OCI-LY7 (cell line): ENCODE results near the gene SPEF1. TPM values are rescaled to one million over a fixed set of nuclear protein-coding genes. Genes with fewer than 3 reads are reported as not detected.

ENCODE experiments used
- BruUV-seq: library from RNA; stranded (reverse); fragments of 400-500 nt; replicated peaks from 2 replicates; lab custom pipeline; 2021; lab: Mats Ljungman, UMichigan
- CTCF ChIA-PET: fragments of 300-600 bp; sonication (Branson Sonifier 250); formaldehyde crosslinking; loops from one replicate; lab custom pipeline; 2022; ENCODE audit warnings: antibody characterized with exemption; ENCODE audit not compliant: unreplicated experiment; lab: Charles Lee
- POLR2A ChIA-PET: fragments of 300-600 bp; sonication (Branson Sonifier 250); formaldehyde crosslinking; loops from one replicate; lab custom pipeline; 2022; ENCODE audit warnings: antibody characterized with exemption; lab: Charles Lee
- DNase-seq: peaks from one replicate; pipeline ENCODE4 v3.0.0-alpha.2; 2015; ENCODE audit warnings: low spot score
- H2AFZ ChIP-seq: fragments of 200-600 bp; sonication (generic), shearing (Covaris generic); 2 replicates; pipeline ENCODE4 v1.6.1; 2014; ENCODE audit warnings: mild to moderate bottlenecking, antibody characterized with exemption, low read length, moderate library complexity
- H3K27ac ChIP-seq: fragments of 200-600 bp; sonication (generic); 2 replicates; pipeline ENCODE4 v1.5.1; 2014; ENCODE audit warnings: mixed run types, low read depth, mild to moderate bottlenecking, moderate library complexity, low read length, inconsistent platforms; ENCODE audit not compliant: poor library complexity, severe bottlenecking
- H3K36me3 ChIP-seq: fragments of 200-600 bp; sonication (generic); 2 replicates; pipeline ENCODE4 v1.6.1; 2014; ENCODE audit warnings: mild to moderate bottlenecking, antibody characterized with exemption, low read length, moderate library complexity, mixed read lengths; ENCODE audit not compliant: insufficient read depth
- H3K4me1 ChIP-seq: fragments of 200-600 bp; sonication (generic); 2 replicates; pipeline ENCODE4 v1.5.1; 2014; ENCODE audit warnings: mild to moderate bottlenecking, low read length; ENCODE audit not compliant: insufficient read depth, poor library complexity, severe bottlenecking
- H3K4me2 ChIP-seq: fragments of 200-600 bp; sonication (generic); 2 replicates; pipeline ENCODE4 v1.6.1; 2014; ENCODE audit warnings: mild to moderate bottlenecking, low read length
- H3K4me3 ChIP-seq: fragments of 200-600 bp; sonication (generic); 2 replicates; pipeline ENCODE4 v1.5.1; 2014; ENCODE audit warnings: mild to moderate bottlenecking, low read depth, low read length; ENCODE audit not compliant: poor library complexity, severe bottlenecking
- H3K79me2 ChIP-seq: fragments of 200-600 bp; sonication (generic); 2 replicates; pipeline ENCODE4 v1.6.1; 2016; ENCODE audit warnings: low read depth, mild to moderate bottlenecking, low read length, moderate library complexity, mixed read lengths; ENCODE audit not compliant: insufficient read depth
- H3K9me2 ChIP-seq: fragments of 200-600 bp; sonication (generic); 2 replicates; pipeline ENCODE4 v1.6.1; 2016; ENCODE audit warnings: mild to moderate bottlenecking, low read length, mixed read lengths; ENCODE audit not compliant: insufficient read depth
- H3K9me3 ChIP-seq: fragments of 200-600 bp; sonication (generic); 2 replicates; pipeline ENCODE4 v1.6.1; 2014; ENCODE audit warnings: mild to moderate bottlenecking, mixed run types, low read length, mixed read lengths
- H4K20me1 ChIP-seq: fragments of 200-600 bp; sonication (generic); 2 replicates; pipeline ENCODE4 v1.6.1; 2014; ENCODE audit warnings: mild to moderate bottlenecking, antibody characterized with exemption, low read length, moderate library complexity, mixed read lengths; ENCODE audit not compliant: insufficient read depth
- EZH2phosphoT487 ChIP-seq: fragments of 200-600 bp; sonication (generic); IDR thresholded peaks from 2 replicates; pipeline ENCODE4 v1.6.1; 2018; ENCODE audit warnings: low read depth, borderline replicate concordance, mild to moderate bottlenecking, mixed run types, antibody characterized with exemption, low read length, moderate library complexity, mixed read lengths
- intact Hi-C: fragments of 100-400 bp; cut with micrococcal nuclease; formaldehyde crosslinking; loops from one replicate; pipeline ENCODE4 v1.10.0; 2022; ENCODE audit not compliant: unreplicated experiment
- total RNA-seq, 2 experiments: library from RNA; depleted of rRNA in 1 of 2; stranded (reverse); fragments of >200 nt in 1 of 2; shearing (Covaris generic) in 1 of 2; gene quantifications; 2 replicates each; pipeline ENCODE4 v1.2.3, GENCODE V29; 2014 to 2022
- TF ChIP-seq, protein P1 (sequence below): fragments of 200-600 bp; sonication (generic); conservative IDR thresholded peaks from 2 replicates; pipeline ENCODE4 v1.5.1; 2014; ENCODE audit warnings: mild to moderate bottlenecking, antibody characterized with exemption, low read length, moderate library complexity, mixed read lengths

Gene SPEF1
- total RNA-seq, 2 experiments from 2014 or later, result 0.09 to 0.27 TPM

DNA sequence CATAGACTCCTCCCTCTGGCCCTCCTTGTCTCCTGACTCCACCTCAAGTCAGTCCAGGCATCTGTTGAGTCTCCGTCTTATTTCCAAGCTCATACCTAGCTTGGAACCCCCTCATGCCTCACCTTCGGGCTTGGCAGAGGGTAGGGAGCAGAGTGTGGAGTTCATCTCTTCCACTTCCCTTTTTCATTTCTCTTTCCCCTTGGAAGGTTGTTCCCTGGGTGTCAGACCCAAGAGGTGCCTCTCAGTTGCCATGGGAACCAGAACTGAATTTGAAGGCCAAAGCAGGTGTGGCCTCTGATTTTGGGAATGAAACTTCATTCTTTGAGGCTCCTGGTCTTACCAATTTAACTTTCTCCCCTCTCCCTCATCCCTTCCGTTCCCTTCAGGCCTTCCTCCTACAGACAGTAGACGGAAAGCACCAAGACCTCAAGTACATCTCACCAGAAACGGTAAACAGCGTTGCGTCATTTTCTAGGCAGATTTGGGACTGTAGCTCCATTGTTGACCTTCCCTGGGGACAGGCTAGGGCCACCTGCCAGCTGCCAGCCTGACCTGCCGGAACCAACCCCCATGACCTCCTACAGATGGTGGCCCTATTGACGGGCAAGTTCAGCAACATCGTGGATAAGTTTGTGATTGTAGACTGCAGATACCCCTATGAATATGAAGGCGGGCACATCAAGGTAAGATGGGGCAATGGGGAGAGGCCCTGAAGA is 21.4 kb upstream of the SPEF1 start:
- no TSS peak for BruUV-seq
- ChIA-PET POLR2A (no interaction called here), CTCF (interaction anchor here (0.6 kb wide), 1 partner anchor 16 kb away, joined by 3 read pairs; no protein-coding TSS in a partner anchor)
- TF ChIP-seq EZH2phosphoT487, result no peak
- TF ChIP-seq, protein P1, sequence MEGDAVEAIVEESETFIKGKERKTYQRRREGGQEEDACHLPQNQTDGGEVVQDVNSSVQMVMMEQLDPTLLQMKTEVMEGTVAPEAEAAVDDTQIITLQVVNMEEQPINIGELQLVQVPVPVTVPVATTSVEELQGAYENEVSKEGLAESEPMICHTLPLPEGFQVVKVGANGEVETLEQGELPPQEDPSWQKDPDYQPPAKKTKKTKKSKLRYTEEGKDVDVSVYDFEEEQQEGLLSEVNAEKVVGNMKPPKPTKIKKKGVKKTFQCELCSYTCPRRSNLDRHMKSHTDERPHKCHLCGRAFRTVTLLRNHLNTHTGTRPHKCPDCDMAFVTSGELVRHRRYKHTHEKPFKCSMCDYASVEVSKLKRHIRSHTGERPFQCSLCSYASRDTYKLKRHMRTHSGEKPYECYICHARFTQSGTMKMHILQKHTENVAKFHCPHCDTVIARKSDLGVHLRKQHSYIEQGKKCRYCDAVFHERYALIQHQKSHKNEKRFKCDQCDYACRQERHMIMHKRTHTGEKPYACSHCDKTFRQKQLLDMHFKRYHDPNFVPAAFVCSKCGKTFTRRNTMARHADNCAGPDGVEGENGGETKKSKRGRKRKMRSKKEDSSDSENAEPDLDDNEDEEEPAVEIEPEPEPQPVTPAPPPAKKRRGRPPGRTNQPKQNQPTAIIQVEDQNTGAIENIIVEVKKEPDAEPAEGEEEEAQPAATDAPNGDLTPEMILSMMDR, result no peak
- no peak for DNase-seq
- no peaks in the 10 kb centered on the region for H4K20me1 ChIP-seq
- peaks cover 18% of the 10 kb centered on the region for H3K79me2 ChIP-seq
- no peak overlapping the region for H2AFZ ChIP-seq
- H3K4me1 ChIP-seq, result peaks cover 38% of the 10 kb centered on the region
- H3K9me2 ChIP-seq, result no peaks in the 10 kb centered on the region
- no peaks in the 10 kb centered on the region for H3K9me3 ChIP-seq
- H3K4me2 ChIP-seq, result no peak overlapping the region
- no peak overlapping the region for H3K4me3 ChIP-seq
- H3K27ac ChIP-seq, result no peak overlapping the region
- intact Hi-C loops, result no loop called here
- peaks cover 82% of the 10 kb centered on the region for H3K36me3 ChIP-seq

DNA sequence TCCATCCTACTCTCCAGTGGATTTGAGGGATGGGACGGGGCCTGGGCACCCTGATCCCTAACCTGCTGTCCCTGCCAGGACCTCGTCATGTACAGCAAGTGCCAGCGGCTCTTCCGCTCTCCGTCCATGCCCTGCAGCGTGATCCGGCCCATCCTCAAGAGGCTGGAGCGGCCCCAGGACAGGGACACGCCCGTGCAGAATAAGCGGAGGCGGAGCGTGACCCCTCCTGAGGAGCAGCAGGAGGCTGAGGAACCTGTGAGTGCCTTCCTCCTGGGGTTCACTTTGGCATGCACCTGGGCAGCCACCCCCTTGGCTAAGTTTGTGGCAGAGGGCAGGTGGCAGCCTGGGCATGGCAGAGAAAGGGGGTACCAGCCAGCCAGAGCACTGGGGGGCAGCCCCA is 20.6 kb upstream of the SPEF1 start:
- Histone ChIP-seq H2AFZ (no peak overlapping the region), H3K4me3 (no peak overlapping the region), H4K20me1 (no peaks in the 10 kb centered on the region; the same call in 1 of the 2 replicates), H3K79me2 (peaks cover 27% of the 10 kb centered on the region), H3K4me2 (no peak overlapping the region), H3K9me3 (no peaks in the 10 kb centered on the region), H3K36me3 (peaks cover 85% of the 10 kb centered on the region), H3K4me1 (peaks cover 32% of the 10 kb centered on the region), H3K9me2 (no peaks in the 10 kb centered on the region), H3K27ac (no peak overlapping the region)
- TF ChIP-seq, protein P1, result no peak
- no peak for TF ChIP-seq EZH2phosphoT487
- intact Hi-C loops, result no loop called here
- CTCF ChIA-PET, result interaction anchor here (0.6 kb wide), 1 partner anchor 17 kb away, joined by 3 read pairs; no protein-coding TSS in a partner anchor
- POLR2A ChIA-PET, result no interaction called here
- no TSS peak for BruUV-seq
- no peak for DNase-seq

DNA sequence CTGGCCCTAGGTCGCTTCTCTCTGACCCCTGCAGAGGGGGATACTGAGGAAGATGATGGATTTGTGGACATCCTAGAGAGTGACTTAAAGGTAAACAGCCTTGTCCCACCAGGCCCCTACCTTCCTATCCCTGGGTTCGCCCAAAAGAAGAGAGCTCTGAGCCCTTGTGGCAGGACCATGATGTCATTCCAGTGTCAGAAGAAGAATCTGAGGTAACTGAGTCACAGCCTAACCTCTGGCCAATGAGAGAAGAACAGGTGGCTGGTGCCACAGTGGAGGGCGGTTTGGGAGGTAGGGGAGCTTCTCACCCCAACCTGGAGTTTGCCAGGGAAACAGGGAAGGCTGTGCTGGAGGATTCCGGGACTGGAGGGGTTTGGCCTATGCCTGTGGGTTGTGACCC is 20.1 kb upstream of the SPEF1 start:
- Histone ChIP-seq H3K27ac (no peak overlapping the region), H3K4me1 (peaks cover 32% of the 10 kb centered on the region), H3K4me2 (no peak overlapping the region), H3K9me3 (no peaks in the 10 kb centered on the region), H3K9me2 (no peaks in the 10 kb centered on the region), H4K20me1 (no peaks in the 10 kb centered on the region; the same call in 1 of the 2 replicates), H3K79me2 (peaks cover 31% of the 10 kb centered on the region), H3K4me3 (no peak overlapping the region), H3K36me3 (peaks cover 81% of the 10 kb centered on the region), H2AFZ (no peak overlapping the region)
- no TSS peak for BruUV-seq
- intact Hi-C loops, result no loop called here
- ChIA-PET CTCF (no interaction called here), POLR2A (interaction anchor here (1.6 kb wide), 1 partner anchor 11 kb away, joined by 4 read pairs; no protein-coding TSS in a partner anchor)
- no peak for DNase-seq
- no peak for TF ChIP-seq EZH2phosphoT487
- TF ChIP-seq, protein P1, result no peak
